Retinal pigment epithelial cell (primary cell): ENCODE measurements around the gene FRMD4A.
"Not testable (repeated sequence)": the region's sequence is repeated elsewhere in the genome, so short reads cannot be mapped to it uniquely, and the experiment has no call there.

ENCODE experiments used
- DNase-seq: peaks from one replicate; pipeline ENCODE4 v3.0.0-alpha.2; 2010; ENCODE audit warnings: low read depth
- H3K4me3 ChIP-seq: 2 replicates; pipeline ENCODE4 v1.5.1; 2011; ENCODE audit warnings: mild to moderate bottlenecking, low read length, control low read depth, moderate library complexity
- CTCF ChIP-seq: conservative IDR thresholded peaks from 2 replicates; pipeline ENCODE4 v1.5.1; 2011; ENCODE audit warnings: low read depth, low read length, control low read depth, inconsistent platforms

Gene FRMD4A

GRCh38 chr10:14141283-14141682, 189.4 kb downstream of the FRMD4A start:
- TF ChIP-seq CTCF: no peak
- DNase-seq: no peak
- no peak overlapping the region for H3K4me3 ChIP-seq

- DNase-seq: no peak
- no peak for TF ChIP-seq CTCF
- H3K4me3 ChIP-seq: no peak overlapping the region
Observed at GRCh38 chr10:14137391-14137790, 193.3 kb downstream of the FRMD4A start.

GRCh38 chr10:14135196-14135595, 195.5 kb downstream of the FRMD4A start:
- not testable (repeated sequence) for H3K4me3 ChIP-seq, DNase-seq

GRCh38 chr10:14134275-14134674, 196.4 kb downstream of the FRMD4A start:
- no peak for DNase-seq
- no peak overlapping the region for H3K4me3 ChIP-seq
- TF ChIP-seq CTCF: no peak

GRCh38 chr10:14131261-14131960, 199.3 kb downstream of the FRMD4A start:
- DNase-seq: no peak
- H3K4me3 ChIP-seq: no peak overlapping the region
- no peak for TF ChIP-seq CTCF

GRCh38 chr10:14129770-14130169, 201.0 kb downstream of the FRMD4A start:
- TF ChIP-seq CTCF: no peak
- H3K4me3 ChIP-seq: no peak overlapping the region
- no peak for DNase-seq

- DNase-seq: no peak
- H3K4me3 ChIP-seq: no peak overlapping the region
- no peak for TF ChIP-seq CTCF
Observed at GRCh38 chr10:14128519-14128918, 202.2 kb downstream of the FRMD4A start.
